ENCODE results near the gene BASP1.
"Not testable (repeated sequence)": the region's sequence is repeated elsewhere in the genome, so short reads cannot be mapped to it uniquely, and the experiment has no call there.

Gene BASP1

GRCh38 chr5:17240487-17240886 is 23.1 kb downstream of the BASP1 start:
- no peak for DNase-seq (ENCODE audit: insufficient read length, low spot score)
- TF ChIP-seq PAX5 (IDR thresholded peaks at IDR 0.05; ENCODE audit: insufficient read depth, low read length, severe bottlenecking) = no peak
- no peak for TF ChIP-seq POU2F2 (IDR thresholded peaks at IDR 0.05; ENCODE audit: low read depth, low read length)
- no peak for FAIRE-seq

GRCh38 chr5:17241635-17242034 is 24.2 kb downstream of the BASP1 start:
- TF ChIP-seq POLR2A (IDR thresholded peaks at IDR 0.05; ENCODE audit: low read depth, low read length) (no peak), PAX5 (IDR thresholded peaks at IDR 0.05; ENCODE audit: insufficient read depth, low read length, severe bottlenecking) (no peak), SPI1 (IDR thresholded peaks at IDR 0.05; ENCODE audit: low read depth, low read length) (no peak), TAF1 (IDR thresholded peaks at IDR 0.05; ENCODE audit: low read depth, low read length) (no peak), POLR2AphosphoS5 (IDR thresholded peaks at IDR 0.05; ENCODE audit: low read depth, low read length) (no peak), POU2F2 (IDR thresholded peaks at IDR 0.05; ENCODE audit: low read depth, low read length) (no peak)
- FAIRE-seq (no peak), DNase-seq (ENCODE audit: insufficient read length, low spot score) (no peak)

DNA sequence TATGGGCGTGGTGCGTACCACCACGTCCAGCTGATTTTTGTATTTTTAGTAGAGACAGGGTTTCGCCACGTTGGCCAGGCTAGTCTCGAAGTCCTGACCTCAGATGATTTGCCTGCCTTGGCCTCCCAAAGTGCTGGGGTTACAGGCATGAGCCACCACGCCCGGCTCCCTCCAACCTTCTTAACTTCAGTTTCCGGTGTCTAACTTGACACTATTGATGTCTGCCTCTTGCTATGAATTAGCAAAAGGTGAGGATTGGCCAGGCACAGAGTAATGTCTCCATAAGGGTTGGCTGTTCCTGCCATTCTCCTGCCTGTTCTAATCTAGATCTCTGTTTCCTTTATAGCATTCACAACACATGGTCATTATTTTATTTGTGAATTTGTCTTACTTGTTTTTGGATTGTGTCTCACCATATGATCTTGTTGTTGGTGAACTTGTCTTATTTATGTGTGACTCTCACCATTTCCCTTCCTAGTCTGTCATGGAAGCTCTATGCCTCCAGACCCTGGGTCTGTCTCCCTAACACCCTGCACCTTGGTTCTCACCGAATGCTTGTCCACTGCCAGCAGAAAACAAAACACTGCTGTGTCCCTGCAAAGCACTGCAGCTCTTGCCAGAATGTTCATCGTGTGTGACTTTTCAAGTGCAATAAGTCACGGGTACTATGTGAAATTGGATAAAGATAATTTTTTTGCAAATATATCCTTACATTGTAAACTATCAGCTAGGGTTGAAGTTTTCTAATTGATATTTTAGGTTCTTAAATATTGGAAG is 26.0 kb downstream of the BASP1 start:
- DNase-seq (ENCODE audit: insufficient read length, low spot score) (no peak), FAIRE-seq (no peak)
- TF ChIP-seq PAX5 (IDR thresholded peaks at IDR 0.05; ENCODE audit: insufficient read depth, low read length, severe bottlenecking) = no peak
- TF ChIP-seq POU2F2 (IDR thresholded peaks at IDR 0.05; ENCODE audit: low read depth, low read length) = no peak
- TF ChIP-seq TAF1 (IDR thresholded peaks at IDR 0.05; ENCODE audit: low read depth, low read length) = no peak
- no peak for TF ChIP-seq POLR2AphosphoS5 (IDR thresholded peaks at IDR 0.05; ENCODE audit: low read depth, low read length)
- no peak for TF ChIP-seq SPI1 (IDR thresholded peaks at IDR 0.05; ENCODE audit: low read depth, low read length)
- no peak for TF ChIP-seq POLR2A (IDR thresholded peaks at IDR 0.05; ENCODE audit: low read depth, low read length)

DNA sequence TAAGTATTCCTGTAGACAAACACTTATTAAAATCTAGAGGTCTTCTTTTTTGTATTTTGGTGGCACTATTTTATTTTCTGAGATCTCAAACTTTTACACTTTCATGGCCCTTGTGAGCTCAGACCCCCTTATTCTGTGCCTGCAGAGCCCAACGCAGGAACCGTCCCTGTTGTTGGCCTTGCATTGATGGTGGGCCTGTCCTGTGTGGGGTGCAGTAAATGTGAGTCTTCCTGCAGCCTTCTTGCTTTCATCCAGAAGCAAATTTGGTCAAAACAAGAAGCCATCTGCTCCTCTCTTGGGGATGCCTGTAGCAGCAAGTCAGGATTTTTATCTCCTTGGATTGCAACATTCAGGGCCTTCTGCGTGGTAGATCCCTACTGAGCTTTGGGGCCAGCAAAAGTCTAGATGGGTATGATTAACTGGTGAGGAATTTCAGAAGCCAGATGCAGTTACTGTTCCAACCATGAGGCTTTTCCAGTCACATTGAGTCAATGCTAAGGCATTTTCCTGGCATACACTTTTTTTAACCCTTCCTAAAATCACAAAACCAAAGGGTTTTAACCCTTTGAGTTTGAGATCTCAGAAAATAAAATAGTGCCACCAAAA is 31.7 kb downstream of the BASP1 start:
- FAIRE-seq (no peak), DNase-seq (ENCODE audit: insufficient read length, low spot score) (no peak)
- TF ChIP-seq POLR2A (IDR thresholded peaks at IDR 0.05; ENCODE audit: low read depth, low read length) (no peak), POLR2AphosphoS5 (IDR thresholded peaks at IDR 0.05; ENCODE audit: low read depth, low read length) (no peak)

DNA sequence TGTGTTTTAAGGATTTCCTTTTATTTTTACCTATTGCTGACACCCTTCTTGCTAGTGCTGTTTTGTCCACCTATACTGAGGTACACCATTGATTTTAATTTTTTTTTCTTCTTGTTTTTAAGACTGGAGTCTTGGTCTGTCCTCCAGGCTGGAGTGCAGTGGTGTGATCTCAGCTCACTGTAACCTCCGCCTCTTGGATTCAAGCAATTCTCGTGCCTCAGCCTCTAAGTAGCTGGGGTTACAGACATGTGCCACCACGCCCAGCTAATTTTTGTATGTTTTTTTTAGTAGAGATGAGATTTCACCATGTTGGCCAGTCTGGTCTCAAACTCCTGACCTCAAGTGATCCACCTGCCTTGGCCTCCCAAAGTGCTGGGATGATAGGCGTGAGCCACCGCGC is 32.4 kb downstream of the BASP1 start:
- FAIRE-seq; DNase-seq (ENCODE audit: insufficient read length, low spot score): not testable (repeated sequence)

- TF ChIP-seq POLR2A (IDR thresholded peaks at IDR 0.05; ENCODE audit: low read depth, low read length) (no peak), TAF1 (IDR thresholded peaks at IDR 0.05; ENCODE audit: low read depth, low read length) (no peak), PAX5 (IDR thresholded peaks at IDR 0.05; ENCODE audit: insufficient read depth, low read length, severe bottlenecking) (no peak), POU2F2 (IDR thresholded peaks at IDR 0.05; ENCODE audit: low read depth, low read length) (no peak)
- FAIRE-seq = no peak
- no peak for DNase-seq (ENCODE audit: insufficient read length, low spot score)
Observed at GRCh38 chr5:17252543-17252942, 35.1 kb downstream of the BASP1 start.

GRCh38 chr5:17255471-17256021 is 38.1 kb downstream of the BASP1 start:
- TF ChIP-seq POLR2A (IDR thresholded peaks at IDR 0.05; ENCODE audit: low read depth, low read length) = no peak
- TF ChIP-seq SPI1 (IDR thresholded peaks at IDR 0.05; ENCODE audit: low read depth, low read length) = peak; percentile 82
- peak; percentile 44; the same call in 1 of the 2 replicates for TF ChIP-seq POLR2AphosphoS5 (IDR thresholded peaks at IDR 0.05; ENCODE audit: low read depth, low read length)
- DNase-seq (ENCODE audit: insufficient read length, low spot score) = no peak
- FAIRE-seq = peak; percentile 92

DNA sequence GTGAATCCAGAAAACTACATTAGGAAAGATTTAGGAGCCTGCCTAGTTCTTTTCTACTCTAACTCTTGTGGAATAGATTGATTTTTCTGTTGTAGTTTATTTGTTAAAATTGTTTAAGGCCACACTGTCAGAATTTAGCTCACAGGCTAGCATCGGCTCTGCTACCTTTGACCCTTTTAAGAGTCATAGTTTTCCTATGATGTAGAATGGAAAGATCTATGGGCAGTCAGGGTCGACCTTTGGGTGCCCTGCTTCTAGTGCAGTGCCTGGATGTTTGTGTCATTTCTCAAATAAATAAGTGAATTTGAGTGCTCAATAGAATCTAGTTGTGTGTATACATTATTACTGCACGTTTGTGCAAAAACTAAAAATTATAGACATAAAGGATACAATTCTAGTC is 38.7 kb downstream of the BASP1 start:
- DNase-seq (ENCODE audit: insufficient read length, low spot score) (no peak), FAIRE-seq (no peak)
- no peak for TF ChIP-seq POLR2AphosphoS5 (IDR thresholded peaks at IDR 0.05; ENCODE audit: low read depth, low read length)
- TF ChIP-seq TAF1 (IDR thresholded peaks at IDR 0.05; ENCODE audit: low read depth, low read length) = no peak
- TF ChIP-seq PAX5 (IDR thresholded peaks at IDR 0.05; ENCODE audit: insufficient read depth, low read length, severe bottlenecking) = no peak
- no peak for TF ChIP-seq SPI1 (IDR thresholded peaks at IDR 0.05; ENCODE audit: low read depth, low read length)
- TF ChIP-seq POLR2A (IDR thresholded peaks at IDR 0.05; ENCODE audit: low read depth, low read length) = no peak
- TF ChIP-seq POU2F2 (IDR thresholded peaks at IDR 0.05; ENCODE audit: low read depth, low read length) = no peak

- no peak for DNase-seq (ENCODE audit: insufficient read length, low spot score)
- TF ChIP-seq POU2F2 (IDR thresholded peaks at IDR 0.05; ENCODE audit: low read depth, low read length) = no peak
- no peak for TF ChIP-seq POLR2A (IDR thresholded peaks at IDR 0.05; ENCODE audit: low read depth, low read length)
- no peak for TF ChIP-seq SPI1 (IDR thresholded peaks at IDR 0.05; ENCODE audit: low read depth, low read length)
- TF ChIP-seq PAX5 (IDR thresholded peaks at IDR 0.05; ENCODE audit: insufficient read depth, low read length, severe bottlenecking) = no peak
- TF ChIP-seq TAF1 (IDR thresholded peaks at IDR 0.05; ENCODE audit: low read depth, low read length) = no peak
- TF ChIP-seq POLR2AphosphoS5 (IDR thresholded peaks at IDR 0.05; ENCODE audit: low read depth, low read length) = no peak
- FAIRE-seq = no peak
Observed at GRCh38 chr5:17256839-17257238, 39.4 kb downstream of the BASP1 start.

DNA sequence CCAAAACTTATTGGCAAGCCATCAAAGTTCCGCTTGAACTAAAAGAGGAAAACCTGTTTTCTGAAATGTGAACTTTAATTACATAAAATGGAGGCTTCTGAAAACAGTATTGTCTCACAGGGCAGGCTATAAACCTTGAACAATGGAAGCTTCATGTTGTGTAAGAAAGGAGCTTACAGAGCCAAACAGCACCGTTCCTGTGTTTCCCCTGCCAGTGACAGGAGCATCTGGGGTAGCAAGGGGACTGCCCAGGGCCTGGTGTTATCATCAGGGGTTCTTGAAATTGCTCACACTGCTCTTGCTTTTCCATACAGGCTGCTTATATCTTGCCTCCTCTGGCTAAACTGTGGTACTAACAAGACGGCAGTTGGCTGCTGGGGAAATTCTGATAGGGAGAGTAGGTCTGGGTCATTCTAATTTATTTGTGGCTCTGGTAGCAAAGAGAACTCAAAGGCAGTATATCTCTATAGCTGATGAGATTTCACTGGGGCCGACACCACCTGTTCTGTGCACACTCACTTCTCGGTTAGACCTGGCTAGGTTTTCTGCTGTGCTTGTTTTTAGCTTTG is 40.4 kb downstream of the BASP1 start:
- TF ChIP-seq TAF1 (IDR thresholded peaks at IDR 0.05; ENCODE audit: low read depth, low read length) (no peak; the same call in 1 of the 2 replicates), POLR2AphosphoS5 (IDR thresholded peaks at IDR 0.05; ENCODE audit: low read depth, low read length) (peak; percentile 82), SPI1 (IDR thresholded peaks at IDR 0.05; ENCODE audit: low read depth, low read length) (no peak), POLR2A (IDR thresholded peaks at IDR 0.05; ENCODE audit: low read depth, low read length) (peak; percentile 14; the same call in 1 of the 2 replicates), POU2F2 (IDR thresholded peaks at IDR 0.05; ENCODE audit: low read depth, low read length) (peak; percentile 79; the same call in 1 of the 2 replicates), PAX5 (IDR thresholded peaks at IDR 0.05; ENCODE audit: insufficient read depth, low read length, severe bottlenecking) (no peak)
- FAIRE-seq = peak; percentile 50
- no peak for DNase-seq (ENCODE audit: insufficient read length, low spot score)
